Activated naive CD8-positive, alpha-beta T cell treated with anti-CD3 and anti-CD28 coated beads for 36 hours (primary cell): Measurements from ENCODE around the gene PRDM13. TPM values are rescaled to one million over a fixed set of nuclear protein-coding genes. Genes with fewer than 3 reads are reported as not detected.
"Not testable (repeated sequence)": the region's sequence is repeated elsewhere in the genome, so short reads cannot be mapped to it uniquely, and the experiment has no call there.

Experiments used
- DNase-seq: peaks from one replicate; pipeline ENCODE4 v3.0.0; 2021
- H3K27ac Mint-ChIP-seq: one replicate; pipeline ENCODE4 v1.8.0; 2022; ENCODE audit warnings: mild to moderate bottlenecking, moderate library complexity, mixed read lengths
- H3K27me3 Mint-ChIP-seq: one replicate; pipeline ENCODE4 v1.8.0; 2022; ENCODE audit warnings: mild to moderate bottlenecking, mixed read lengths
- H3K36me3 Mint-ChIP-seq: one replicate; pipeline ENCODE4 v1.8.0; 2021; ENCODE audit warnings: mild to moderate bottlenecking, mixed read lengths
- H3K4me1 Mint-ChIP-seq: one replicate; pipeline ENCODE4 v1.8.0; 2021; ENCODE audit warnings: mixed read lengths
- H3K4me3 Mint-ChIP-seq: one replicate; pipeline ENCODE4 v1.8.0; 2022; ENCODE audit warnings: mild to moderate bottlenecking, moderate library complexity, mixed read lengths
- H3K9me3 Mint-ChIP-seq: one replicate; pipeline ENCODE4 v1.8.0; 2022; ENCODE audit warnings: mixed read lengths
- total RNA-seq, 2 experiments: library from RNA; stranded (reverse); gene quantifications; one replicate each; pipeline ENCODE4 v1.2.3, GENCODE V29; 2021

The PRDM13 gene
- total RNA-seq, 2 experiments from 2014 or later: 0.10 TPM; not detected in 1

DNA sequence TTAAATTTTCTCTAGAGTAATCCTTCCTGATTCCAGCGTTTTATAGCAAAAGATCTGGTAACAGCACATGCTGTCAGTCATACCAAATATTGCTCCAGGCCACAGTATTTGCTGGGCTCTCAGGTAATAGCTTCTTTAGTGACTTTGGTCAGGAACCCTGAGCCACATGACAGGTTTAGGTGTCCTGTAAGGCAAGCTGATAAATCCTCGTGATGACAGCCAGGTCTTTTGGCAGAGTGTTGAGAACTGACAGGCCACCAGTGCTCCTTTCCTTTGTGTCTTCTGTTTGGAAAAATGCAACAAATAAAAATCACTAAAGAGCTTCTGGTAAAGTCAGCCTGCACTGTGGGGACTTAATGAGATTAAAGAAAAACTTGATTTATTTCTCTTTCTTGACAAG, 34.6 kb downstream of the PRDM13 start:
- peaks cover 12% of the 10 kb centered on the region for H3K9me3 Mint-ChIP-seq
- no peak for DNase-seq
- no peak overlapping the region for H3K27ac Mint-ChIP-seq
- peaks cover 31% of the 10 kb centered on the region for H3K27me3 Mint-ChIP-seq
- H3K36me3 Mint-ChIP-seq: no peaks in the 10 kb centered on the region
- H3K4me1 Mint-ChIP-seq: no peaks in the 10 kb centered on the region
- H3K4me3 Mint-ChIP-seq: no peak overlapping the region

DNA sequence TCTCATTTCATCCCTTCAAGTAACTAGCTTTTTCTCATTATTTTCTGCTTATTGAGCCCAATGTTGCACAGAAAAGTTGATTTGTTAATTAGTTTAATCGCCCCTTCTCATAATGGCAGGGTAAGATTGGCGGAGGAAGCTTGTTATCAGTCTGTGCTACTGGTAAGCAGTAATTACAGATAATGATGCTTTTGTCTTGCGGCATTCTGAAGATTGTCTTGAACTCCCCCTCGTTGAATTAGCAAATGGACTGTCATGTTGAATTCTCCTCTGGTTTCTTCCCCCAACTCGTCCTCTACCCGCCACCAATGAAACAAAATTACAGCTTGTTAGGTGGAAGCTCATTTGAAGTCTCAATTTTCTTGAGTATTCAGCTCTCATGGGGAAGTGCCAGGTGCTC, 39.4 kb downstream of the PRDM13 start:
- peaks cover 38% of the 10 kb centered on the region for H3K27me3 Mint-ChIP-seq
- H3K27ac Mint-ChIP-seq: no peak overlapping the region
- H3K36me3 Mint-ChIP-seq: no peaks in the 10 kb centered on the region
- no peaks in the 10 kb centered on the region for H3K4me1 Mint-ChIP-seq
- H3K9me3 Mint-ChIP-seq: no peaks in the 10 kb centered on the region
- DNase-seq: no peak
- H3K4me3 Mint-ChIP-seq: no peak overlapping the region

GRCh38 chr6:99650091-99650571, 43.5 kb downstream of the PRDM13 start:
- not testable (repeated sequence) for H3K9me3 Mint-ChIP-seq, DNase-seq, H3K4me3 Mint-ChIP-seq, H3K4me1 Mint-ChIP-seq, H3K27ac Mint-ChIP-seq, H3K36me3 Mint-ChIP-seq
- H3K27me3 Mint-ChIP-seq: peaks cover 35% of the 10 kb centered on the region

- Mint-ChIP-seq H3K36me3 (no peaks in the 10 kb centered on the region), H3K27me3 (peaks cover 9% of the 10 kb centered on the region), H3K27ac (no peak overlapping the region), H3K4me3 (no peak overlapping the region), H3K4me1 (no peaks in the 10 kb centered on the region), H3K9me3 (no peaks in the 10 kb centered on the region)
- no peak for DNase-seq
Observed at GRCh38 chr6:99660206-99660605, 53.6 kb downstream of the PRDM13 start.

GRCh38 chr6:99661870-99662269, 55.2 kb downstream of the PRDM13 start:
- no peak for DNase-seq
- H3K4me3 Mint-ChIP-seq: no peak overlapping the region
- H3K27me3 Mint-ChIP-seq: no peaks in the 10 kb centered on the region
- H3K36me3 Mint-ChIP-seq: no peaks in the 10 kb centered on the region
- H3K27ac Mint-ChIP-seq: no peak overlapping the region
- H3K9me3 Mint-ChIP-seq: no peaks in the 10 kb centered on the region
- H3K4me1 Mint-ChIP-seq: no peaks in the 10 kb centered on the region

GRCh38 chr6:99662616-99663015, 56.0 kb downstream of the PRDM13 start:
- Mint-ChIP-seq H3K27ac (no peak overlapping the region), H3K4me1 (no peaks in the 10 kb centered on the region), H3K4me3 (no peak overlapping the region), H3K36me3 (no peaks in the 10 kb centered on the region), H3K9me3 (no peaks in the 10 kb centered on the region), H3K27me3 (no peaks in the 10 kb centered on the region)
- DNase-seq: no peak

Other genes with a start within 250 kb of the PRDM13 start
- gene COQ3, start 212.6 kb upstream of the PRDM13 start, total RNA-seq: 10 to 100 TPM; 21.0 to 23.8 TPM
- 10 to 100 TPM; 88.8 to 91.6 TPM for gene PNISR, start 181.5 kb upstream of the PRDM13 start, total RNA-seq
- gene USP45, start 91.4 kb upstream of the PRDM13 start, total RNA-seq: 10 to 100 TPM; 15.7 to 18.6 TPM
- 10 to 100 TPM; 77.3 to 80.5 TPM for gene CCNC, start 38.2 kb upstream of the PRDM13 start, total RNA-seq